NCI-H1436 treated with DMSO at 0.1 percent for 48 hours (cell line): Measurements from ENCODE around the gene PERCC1.
"Not testable (repeated sequence)": the region's sequence is repeated elsewhere in the genome, so short reads cannot be mapped to it uniquely, and the experiment has no call there.

Source experiments
- DNase-seq: peaks from one replicate; lab custom pipeline; 2025; lab: John Stamatoyannopoulos, UW

PERCC1 gene

DNA sequence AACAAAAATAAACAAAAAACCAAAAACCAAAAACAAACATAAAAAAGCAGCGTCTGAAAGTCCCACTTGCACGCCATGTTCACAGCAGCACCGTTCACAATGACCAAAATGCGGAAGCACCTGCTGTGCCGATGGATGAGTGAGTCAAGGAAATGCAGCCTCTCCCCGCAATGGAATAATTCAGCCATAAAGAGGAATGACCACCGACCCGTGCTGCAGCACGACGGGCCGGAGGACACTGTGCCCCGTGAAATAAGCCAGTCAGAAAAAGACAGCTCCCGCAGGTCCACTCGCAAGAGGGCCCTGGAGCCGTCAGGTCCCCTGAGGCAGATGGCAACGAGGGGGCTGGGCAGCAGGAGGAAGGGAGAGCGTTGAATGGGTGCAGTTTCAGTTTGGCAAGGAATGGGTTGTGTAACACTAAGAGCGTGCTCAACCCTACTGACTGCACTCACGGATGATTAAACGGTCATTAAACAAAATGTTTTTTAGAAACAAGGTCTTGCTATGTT, 38.9 kb downstream of the PERCC1 start:
- DNase-seq = no peak

DNA sequence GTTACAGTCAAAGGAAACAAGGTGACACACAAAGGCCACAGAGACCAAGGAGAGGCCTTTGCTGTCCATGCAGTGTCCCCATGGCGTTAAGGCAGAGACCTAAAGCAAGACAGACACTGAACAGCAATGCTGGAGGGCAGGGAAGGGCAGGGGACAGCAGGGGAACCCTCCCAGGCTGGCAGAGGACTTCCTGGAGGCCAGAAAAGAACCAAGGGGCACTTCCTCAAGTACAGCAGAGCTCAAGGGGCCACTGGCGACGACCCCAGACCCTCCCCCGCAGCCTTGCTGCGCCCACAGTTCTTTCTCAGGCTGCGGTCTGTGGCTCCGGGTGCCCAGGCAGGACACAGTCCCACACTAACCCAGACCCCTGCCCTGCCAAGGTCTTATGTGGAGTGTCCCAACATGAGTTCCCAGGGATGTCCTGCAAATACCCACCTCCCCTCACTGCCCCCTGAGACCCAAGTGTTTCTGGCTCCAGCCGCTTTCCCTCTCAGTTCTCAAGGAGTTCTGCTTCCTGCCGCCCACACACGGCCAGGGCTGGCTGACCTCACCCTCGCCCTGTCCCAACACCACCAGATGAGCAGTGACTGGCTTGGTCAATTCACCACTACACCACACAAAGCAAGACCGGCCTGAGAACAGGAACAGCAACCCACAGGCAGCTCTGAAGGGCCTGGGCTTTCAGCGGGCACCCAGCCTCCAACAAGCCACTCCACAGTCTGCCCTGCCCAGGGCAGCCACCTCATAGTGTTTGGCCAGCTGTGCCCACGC, 39.8 kb downstream of the PERCC1 start:
- DNase-seq = no peak

DNA sequence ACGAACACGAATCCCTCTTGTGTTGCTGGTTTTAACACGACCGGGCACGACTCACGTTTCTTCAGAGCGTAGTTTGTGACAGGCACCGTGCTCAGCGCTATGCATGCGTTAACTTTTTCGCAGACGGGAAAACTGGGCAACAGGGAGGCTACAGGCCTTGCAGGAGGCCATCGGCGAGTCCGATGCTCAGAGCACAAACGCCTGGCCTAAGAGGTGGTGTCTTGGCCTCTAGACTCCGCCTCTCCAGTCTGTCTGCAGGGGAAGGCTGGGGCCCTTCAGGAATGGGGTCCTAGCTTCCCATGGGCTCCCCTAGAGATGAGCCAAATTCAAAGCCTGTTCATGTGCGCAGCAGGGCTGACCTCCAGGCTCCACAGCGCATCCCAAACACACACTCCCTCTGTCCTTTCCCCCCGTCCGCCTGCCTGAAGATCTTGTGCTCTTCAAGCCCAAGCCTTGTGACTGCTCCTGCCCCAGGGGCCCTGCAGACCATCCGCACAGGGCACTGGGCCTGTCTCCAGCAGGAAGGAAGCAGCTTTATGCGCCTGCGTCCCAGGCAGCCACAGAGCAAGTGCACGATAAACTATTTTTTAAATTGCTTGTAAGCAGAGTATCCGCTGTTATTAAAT, 40.8 kb downstream of the PERCC1 start:
- no peak for DNase-seq

DNA sequence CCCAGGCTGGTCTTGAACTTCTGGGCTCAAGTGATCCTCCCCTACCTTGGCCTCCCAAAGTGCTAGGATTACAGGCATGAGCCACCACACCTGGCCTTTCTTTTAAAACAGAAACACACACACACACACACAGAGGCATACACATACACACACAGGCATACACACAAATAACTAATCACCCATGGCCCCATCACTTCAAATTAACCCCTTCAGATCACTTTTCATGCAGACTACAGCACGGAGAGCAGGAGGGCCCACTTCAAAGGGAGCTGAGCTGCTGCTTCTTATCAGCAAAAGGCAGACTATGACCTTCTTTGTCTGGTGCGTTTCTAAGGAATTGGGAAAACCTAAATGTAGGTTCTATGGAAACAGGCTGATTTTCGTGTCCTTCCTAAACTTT, 42.1 kb downstream of the PERCC1 start:
- no peak for DNase-seq

DNA sequence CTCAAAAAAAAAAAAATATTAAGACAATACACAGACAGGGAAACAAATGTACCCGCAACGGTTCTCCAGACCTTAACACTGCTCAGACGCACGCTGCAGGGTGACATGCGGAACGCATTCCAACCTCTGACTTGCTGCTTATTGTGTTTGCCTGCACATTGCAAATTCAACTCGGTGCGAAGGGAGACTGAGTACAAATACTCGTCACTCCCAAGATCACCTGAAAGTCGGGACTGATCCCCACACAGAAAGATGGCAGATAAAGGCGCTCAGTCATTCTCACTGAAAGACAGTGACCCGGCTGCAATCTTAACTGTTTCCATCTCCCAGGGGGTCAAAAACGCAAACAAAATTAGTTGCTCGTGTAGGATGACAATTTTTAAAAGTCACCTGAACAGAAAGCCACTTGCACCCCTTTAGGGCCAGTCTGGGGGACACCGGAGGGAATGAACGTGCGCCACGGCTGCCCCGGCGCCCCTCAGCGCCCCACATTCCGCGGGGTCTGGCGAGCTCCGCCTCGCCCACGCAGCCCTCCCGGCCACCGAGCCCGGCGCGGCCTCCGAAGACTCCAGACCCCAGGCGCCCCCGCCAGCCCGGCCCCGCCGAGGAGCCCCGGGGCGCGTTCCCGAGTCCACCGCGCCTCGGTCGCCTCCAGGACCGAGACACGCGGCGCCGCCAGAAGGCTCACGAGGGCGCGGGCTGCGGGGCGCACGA, 43.4 kb downstream of the PERCC1 start:
- DNase-seq = no peak

DNA sequence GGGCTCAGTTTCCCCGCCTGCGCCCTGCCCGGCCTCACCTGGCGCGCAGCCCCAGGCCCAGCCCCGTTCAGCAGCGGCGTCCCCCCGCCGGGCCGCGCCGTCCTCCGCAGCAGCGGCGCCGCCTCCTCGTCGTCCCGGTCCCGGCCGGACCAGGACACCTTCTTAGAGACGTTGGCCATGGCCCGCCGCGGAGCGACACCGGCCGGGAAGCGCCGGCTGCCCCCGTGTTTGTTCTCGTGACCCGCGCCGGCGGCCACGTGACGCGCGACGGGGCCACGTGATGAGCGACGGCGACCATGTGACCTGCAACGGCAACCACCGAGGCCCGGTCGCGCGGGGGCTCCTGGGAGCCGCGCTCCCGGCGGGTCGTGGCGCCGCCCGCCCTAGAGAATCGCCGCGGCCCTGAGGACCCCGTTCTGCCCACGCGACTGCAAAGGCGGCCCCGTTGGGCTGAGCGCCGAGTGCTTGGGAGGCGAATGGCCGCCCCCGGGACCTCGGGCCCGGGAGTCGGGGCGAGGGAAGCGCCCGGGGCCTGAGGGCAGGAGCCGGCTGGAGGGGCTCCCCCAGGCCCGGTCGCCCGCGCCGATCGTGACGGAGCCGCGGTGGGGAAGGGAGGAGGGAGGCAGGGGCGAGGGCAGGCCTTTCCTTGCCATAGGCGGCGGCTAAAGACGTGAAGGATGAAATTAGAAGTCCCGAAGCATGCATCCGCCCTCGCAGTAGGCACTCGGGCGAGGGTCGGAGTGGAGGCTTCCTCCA, 44.1 kb downstream of the PERCC1 start, which contains the start of gene CLCN7:
Gene CLCN7, minus strand, starts transcription at position 233 of the 756 bp plus-strand sequence. Its CDS starts 54 bp downstream, at position 179.
- DNase-seq = no peak

DNA sequence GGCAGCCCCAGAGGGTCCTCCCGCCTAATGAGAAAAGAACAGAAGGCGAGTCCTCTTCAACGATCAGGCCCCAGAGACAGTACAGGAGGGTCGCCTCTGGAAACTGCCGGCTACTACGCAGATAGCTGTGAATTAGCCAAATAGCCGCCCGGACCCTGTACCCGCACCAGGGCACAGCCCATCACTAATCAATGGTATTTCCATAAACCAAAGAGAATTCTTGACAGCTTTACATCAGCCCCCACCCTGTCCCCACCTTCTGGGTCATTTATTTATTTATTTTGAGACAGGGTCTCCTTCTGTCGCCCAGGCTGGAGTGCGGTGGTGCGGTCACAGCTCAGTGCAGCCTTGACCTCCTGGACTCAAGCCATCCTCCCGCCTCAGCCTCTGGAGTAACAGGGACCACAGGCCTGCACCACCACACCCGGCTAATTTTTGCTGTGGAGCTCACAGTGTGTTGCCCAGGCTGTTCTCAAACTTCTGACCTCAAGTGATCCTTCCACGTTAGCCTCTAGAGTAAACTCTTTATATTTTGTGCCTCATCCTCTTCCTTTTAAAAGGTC, 44.8 kb downstream of the PERCC1 start:
- DNase-seq = no peak

DNA sequence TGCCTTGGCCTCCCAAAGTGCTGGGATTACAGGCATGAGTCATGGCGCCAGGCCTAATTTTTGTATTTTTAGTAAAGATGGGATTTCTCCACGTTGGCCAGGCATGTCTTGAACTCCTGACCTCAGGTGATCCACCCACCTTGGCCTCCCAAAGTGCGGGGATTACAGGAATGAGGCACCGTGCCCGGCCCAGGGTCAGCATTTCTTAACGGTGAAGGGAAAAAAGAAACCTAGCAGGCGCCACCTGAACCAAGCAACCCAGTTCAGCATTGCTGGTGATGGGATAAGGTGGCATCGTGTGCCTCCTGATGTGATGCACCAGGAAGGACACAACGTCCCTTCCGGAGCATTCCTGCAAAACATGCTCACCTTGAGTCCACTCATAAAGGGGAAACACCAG, 46.2 kb downstream of the PERCC1 start:
- no peak for DNase-seq

DNA sequence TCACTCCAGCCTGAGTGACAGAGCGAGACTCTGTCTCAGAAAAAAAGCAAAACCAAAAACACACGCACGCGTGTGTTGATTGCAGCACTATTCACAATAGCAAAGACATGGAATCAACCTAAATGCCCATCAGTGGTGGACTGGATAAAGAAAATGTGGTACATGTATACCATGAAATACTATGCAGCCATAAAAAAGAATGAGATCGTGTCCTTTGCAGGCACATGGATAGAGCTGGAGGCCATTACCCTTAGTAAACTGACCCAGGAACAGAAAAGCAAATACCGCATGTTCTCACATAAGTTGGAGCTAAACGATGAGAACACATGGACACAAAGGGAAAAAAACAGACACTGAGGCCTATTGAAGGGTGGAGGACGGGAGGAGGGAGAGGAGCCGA, 48.1 kb downstream of the PERCC1 start:
- DNase-seq = not testable (repeated sequence)

DNA sequence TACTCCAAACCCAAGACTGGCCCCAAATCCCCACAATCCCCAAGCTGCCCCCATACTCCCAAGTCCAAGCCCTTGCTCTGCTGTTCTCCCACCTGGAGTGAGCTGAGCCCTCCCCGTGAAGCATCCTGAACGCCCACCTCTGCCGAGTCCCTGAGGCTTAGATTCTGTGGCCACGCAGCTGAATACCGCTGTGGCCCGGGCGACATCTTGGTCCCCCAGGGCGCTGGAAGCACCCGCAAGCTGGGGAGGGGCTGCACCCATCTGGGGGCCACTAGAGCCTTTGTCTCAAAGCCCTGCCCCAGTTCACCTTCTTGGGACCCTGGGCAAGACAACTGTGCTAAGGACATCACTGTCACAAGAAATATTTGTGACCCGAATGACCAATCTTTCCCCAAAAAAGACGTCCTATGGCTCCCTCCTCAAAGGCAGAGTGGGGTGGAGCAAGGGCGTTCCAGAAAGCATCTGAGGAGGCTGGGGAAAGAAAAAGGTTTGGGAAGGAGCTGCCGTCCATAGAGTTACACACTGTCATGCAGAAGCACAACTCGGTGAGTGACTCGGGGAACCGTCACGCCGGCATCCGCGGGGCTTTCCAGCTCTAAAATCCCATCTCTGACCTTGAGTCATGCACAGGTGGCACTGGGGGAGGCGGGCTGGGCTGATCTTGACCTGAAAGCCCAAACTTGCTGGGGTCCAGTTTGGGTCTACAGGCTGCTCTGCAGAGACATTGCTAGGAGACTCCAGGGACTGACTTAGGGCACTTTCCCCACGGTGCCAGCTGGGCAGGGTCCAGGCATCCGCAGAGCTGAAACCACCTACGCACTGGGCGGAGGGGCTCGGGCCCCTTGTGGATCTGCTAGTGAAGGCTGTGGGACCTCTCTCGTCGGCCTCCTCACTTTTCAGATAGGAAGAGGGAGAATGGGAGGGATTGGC, 51.3 kb downstream of the PERCC1 start:
- DNase-seq = no peak
